DMS53 treated with DMSO at 0.1 percent for 48 hours (cell line): ENCODE results near the gene ADAMTS14.
"Not testable (repeated sequence)": the region's sequence is repeated elsewhere in the genome, so short reads cannot be mapped to it uniquely, and the experiment has no call there.

ENCODE experiments used
- DNase-seq: peaks from one replicate; lab custom pipeline; 2025; ENCODE audit not compliant: unreplicated experiment; lab: John Stamatoyannopoulos, UW

The ADAMTS14 gene

GRCh38 chr10:70768026-70768685 is 95.8 kb downstream of the ADAMTS14 start:
- not testable (repeated sequence) for DNase-seq

DNA sequence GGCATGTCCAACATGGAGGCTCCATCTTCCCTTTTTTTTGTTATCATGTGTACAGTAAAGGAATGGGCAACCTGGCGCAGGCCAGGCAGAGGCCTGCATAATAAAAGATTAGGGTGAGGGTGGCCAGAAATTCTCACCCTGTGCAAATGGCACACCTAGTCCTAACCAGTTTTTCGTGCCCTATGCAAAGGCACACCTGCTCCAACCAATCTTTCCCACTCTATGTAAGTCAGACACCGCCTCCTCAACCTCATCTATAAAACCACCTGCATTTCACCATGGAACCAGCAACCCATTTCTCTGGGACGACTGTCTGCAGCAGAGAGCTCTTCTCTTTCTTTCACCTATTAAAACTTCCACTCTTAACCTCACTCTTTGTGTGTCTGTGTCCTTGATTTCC is 96.8 kb downstream of the ADAMTS14 start:
- no peak for DNase-seq

DNA sequence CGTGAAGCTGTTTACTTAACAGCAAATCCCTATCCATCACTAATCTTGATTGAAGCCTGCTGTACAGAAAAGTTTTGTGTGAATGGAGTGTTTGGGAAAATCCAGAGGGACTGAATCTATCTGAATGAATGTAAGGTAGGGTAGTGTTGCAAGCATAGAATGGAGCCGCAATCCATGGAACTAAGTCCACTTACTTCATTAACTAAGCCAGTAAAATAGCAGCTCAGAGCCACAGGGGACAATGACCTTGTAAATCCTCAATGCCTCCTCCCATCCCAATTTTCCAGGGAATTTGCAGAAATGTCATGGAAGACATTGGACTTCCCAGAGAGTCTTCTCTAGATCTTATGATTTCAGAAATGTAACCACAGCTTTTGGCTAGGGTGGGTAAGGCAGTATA is 97.7 kb downstream of the ADAMTS14 start:
- no peak for DNase-seq

DNA sequence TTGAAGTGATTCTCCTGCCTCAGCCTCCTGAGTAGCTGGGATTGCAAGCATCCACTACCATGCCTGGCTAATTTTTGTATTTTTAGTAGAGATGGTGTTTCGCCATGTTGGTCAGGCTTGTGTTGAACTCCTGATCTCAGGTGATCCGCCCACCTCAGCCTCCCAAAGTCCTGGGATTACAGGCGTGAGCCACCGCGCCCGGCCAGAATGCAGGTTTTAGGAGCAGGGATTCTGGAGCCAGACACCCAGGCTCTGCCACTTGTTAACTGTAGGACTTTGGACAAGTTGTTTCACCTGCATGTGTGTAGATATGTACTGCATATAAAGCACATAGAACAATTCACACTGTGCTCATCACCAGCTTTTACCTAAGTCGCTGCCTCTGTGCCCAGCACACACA is 98.2 kb downstream of the ADAMTS14 start:
- not testable (repeated sequence) for DNase-seq

DNA sequence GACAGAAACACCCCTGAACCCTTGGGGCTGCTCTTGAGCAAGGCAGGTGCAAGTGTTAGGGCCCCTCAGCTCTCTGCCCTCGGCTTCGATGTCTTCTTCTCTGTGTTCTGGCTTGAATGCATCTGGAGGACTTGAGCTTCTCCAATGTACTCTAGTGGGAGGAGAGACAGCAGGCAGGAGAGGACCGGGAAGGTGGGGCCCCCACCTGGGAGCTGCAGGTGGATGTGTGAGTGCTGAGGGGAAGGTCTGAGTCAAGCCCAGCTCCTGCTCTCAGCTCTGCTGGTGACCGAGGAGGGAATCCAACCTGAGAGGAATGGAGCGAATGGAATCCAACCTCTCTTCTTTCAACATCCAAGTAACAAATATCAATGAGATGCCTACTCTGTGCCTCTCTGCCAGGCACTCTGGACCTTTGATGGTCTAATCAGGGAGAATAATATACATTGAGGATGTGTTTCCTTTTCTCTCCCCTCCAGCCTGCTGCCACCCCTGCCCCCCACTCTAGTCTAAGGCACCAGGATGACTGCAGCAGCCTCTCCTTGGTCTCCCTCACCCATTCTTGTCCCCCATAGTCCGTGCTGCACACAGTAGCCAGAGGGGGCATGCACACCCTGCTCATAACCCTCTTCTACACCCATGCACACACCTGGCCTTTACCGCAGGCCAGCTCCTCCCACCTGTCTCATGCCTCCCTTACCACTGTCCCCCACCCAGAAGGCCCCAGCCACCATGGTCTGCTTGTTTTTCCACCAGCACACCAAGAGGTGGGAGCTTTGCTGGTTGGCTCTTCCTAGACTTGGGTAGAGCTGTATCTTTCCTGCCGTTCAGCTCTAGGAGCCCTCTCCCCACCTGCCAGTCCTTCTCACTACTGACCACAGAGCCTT is 99.2 kb downstream of the ADAMTS14 start:
- DNase-seq, result no peak

DNA sequence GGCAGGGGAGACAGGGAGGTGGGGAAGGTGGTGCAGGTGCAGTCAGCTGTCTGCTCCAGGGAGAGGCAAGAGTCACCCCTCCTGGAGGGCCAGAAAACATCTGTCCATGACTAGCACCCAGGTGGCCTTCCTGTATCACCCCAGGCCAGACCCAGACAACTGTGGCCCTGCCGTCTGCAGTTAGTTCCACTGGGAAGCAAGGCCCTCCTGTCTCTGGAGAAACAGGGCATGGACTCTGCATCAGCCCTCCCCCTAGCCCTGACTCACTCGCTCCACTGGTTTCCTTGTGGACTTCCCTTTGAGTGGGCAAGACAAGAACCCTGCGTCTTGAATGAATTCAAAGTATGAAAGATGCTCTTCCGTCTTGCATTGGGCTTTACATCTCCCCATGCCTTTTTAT is 100.3 kb downstream of the ADAMTS14 start:
- no peak for DNase-seq

- no peak for DNase-seq
Observed at GRCh38 chr10:70773461-70773860, 101.2 kb downstream of the ADAMTS14 start.

- no peak for DNase-seq
Observed at GRCh38 chr10:70773965-70774809, 101.9 kb downstream of the ADAMTS14 start.

- no peak for DNase-seq
Observed at GRCh38 chr10:70774810-70775678, 102.7 kb downstream of the ADAMTS14 start.

GRCh38 chr10:70775679-70776454 is 103.6 kb downstream of the ADAMTS14 start:
- DNase-seq, result no peak

DNA sequence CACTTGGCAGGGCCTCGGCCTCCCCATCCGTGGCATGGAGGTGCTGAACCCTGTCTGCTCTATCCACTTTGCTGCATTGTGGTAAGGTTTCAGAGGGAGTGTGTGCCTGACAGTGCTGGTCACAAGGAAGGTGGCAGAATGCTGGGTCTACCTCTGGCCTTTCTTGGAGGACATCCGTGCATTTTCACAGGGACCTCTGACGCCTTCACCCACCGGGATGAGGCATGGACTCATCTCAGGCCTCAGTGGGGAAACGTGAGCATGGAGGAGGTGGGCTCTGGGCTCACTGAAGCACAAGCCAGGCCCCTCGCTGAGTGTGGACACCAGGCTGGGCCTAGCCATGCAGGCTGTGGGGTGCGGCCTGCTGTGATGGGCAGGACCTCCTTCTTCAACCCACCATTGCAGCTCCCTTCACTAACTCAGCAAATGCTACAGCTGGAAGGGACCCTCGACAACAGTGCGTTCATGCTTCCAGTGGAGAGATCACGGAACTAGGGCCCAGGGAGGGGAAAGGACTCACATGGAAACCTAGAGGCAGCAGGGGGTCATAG is 104.2 kb downstream of the ADAMTS14 start:
- no peak for DNase-seq

- DNase-seq, result no peak
Observed at GRCh38 chr10:70777063-70777875, 105.0 kb downstream of the ADAMTS14 start.

GRCh38 chr10:70778267-70778924 is 106.1 kb downstream of the ADAMTS14 start:
- no peak for DNase-seq

- DNase-seq, result no peak
Observed at GRCh38 chr10:70779088-70779487, 106.8 kb downstream of the ADAMTS14 start.

DNA sequence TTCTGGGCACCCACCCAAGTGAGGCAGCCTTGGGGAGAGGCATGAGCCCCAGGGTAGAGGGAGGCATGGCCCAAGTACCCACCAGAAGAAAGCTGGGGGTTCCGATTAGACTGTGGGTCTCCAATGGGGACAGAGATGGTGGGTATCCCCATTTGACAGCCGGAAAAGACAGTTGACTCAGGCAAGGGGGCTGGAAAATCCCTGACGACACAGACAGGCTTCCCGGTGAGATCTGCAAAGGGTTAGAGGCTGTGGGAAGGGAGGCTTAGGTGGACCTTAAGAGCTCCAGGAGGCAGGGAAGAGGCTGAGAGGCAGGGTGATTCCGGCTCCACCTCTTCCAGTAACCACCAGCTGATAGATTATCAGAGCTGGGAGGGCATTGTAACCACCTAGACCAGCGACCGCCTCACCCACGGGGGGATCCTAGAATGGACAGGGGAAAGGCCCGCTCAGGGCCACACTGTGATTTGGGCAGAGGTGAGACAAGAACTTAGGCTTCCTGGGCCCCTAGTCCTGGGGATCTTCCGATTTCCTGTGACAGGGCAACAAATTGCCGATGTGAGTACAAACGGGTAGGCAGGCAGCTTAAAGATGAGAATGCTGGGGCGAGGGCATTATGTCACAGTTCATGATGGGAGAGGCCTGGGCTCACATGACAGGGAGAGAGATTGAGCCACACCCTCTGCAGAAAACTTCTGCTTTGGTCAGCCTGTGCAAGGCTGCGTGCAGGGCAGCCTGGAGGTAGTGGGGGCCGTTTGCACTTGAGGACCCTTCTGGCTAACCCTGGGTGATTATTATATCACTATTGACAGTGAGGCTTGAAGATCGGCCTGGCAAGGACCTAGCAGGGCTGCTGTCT is 107.4 kb downstream of the ADAMTS14 start:
- no peak for DNase-seq

DNA sequence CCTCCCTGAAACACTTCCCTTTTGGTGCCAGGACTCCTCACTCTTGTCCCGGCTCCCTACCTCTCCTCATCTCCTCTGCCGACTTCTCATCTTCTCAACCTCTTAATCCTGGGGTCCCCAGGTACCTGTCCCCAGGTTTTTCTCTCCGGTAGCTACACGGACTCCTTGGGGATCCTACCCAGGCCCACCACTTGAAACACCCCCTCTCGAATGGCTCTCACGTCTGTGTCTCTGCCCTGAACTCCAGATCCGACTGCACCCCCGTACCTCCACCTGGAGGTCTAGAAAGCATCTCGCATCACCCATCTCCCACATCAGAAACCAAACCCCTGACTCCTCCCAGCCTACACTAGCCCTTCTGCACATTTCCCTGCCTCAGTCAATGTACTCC is 108.1 kb downstream of the ADAMTS14 start:
- no peak for DNase-seq

GRCh38 chr10:70780772-70781171 is 108.5 kb downstream of the ADAMTS14 start:
- no peak for DNase-seq
